Measurements from ENCODE around the gene KRT31.
"Not testable (repeated sequence)": the region's sequence is repeated elsewhere in the genome, so short reads cannot be mapped to it uniquely, and the experiment has no call there.

KRT31 gene

DNA sequence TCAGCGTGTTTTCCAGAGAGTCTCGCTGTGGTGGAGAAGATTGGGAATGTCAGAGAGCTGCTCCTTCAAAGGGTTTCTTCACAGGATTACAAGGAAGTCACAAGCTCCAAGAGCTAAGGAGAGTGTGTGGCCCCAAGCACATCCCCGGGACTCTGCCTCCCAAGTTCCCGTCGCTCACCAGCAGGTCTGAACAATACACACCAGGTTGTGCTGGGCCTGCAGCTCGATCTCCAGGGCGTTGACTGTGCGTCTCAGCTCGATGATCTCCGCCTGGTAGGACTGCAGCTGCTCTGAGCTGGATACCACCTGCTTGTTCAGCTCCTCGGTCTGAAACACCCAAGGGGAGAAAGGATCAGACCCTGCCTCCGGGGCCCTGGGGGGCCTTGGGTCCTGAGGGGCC lies 2.4 kb downstream of the KRT31 start:
- H3K9ac ChIP-seq (ENCODE audit: low read length); H3K27ac ChIP-seq (ENCODE audit: low read depth, low read length); H3K27me3 ChIP-seq (ENCODE audit: control insufficient read depth, insufficient read depth, low read length); H3K4me3 ChIP-seq (ENCODE audit: low read length); H3K36me3 ChIP-seq (ENCODE audit: control insufficient read depth, insufficient read depth, low read length); H3K4me1 ChIP-seq (ENCODE audit: control insufficient read depth, insufficient read depth, low read length): not testable (repeated sequence)

- Histone ChIP-seq H3K27me3 (ENCODE audit: control insufficient read depth, insufficient read depth, low read length) (no peaks in the 10 kb centered on the region), H3K9ac (ENCODE audit: low read length) (no peak overlapping the region), H3K27ac (ENCODE audit: low read depth, low read length) (no peak overlapping the region), H3K4me1 (ENCODE audit: control insufficient read depth, insufficient read depth, low read length) (no peaks in the 10 kb centered on the region), H3K4me3 (ENCODE audit: low read length) (no peak overlapping the region), H3K36me3 (ENCODE audit: control insufficient read depth, insufficient read depth, low read length) (no peaks in the 10 kb centered on the region)
These were observed 3.0 kb downstream of the KRT31 start for GRCh38 chr17:41394254-41394996.

DNA sequence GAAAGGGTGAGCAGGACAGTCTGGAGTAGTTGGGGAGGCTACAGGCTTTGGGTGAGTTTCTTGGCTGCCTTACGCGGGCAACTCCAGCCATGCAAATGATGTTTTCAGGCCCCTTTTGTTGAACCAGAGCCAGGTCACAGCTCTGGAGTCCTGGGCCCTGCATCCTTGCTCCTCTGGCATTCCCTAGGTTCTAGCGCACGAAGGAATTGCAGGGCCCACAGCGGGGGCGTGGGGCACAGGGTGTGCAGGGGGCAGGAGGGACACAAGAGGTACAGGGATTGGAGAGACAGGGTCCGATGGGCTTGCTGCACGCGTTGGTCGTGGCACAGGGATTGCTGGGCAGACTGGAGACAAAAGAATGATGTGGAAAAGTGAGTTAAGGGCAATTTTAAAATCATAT lies 3.6 kb downstream of the KRT31 start:
- Histone ChIP-seq H3K27me3 (ENCODE audit: control insufficient read depth, insufficient read depth, low read length) (no peaks in the 10 kb centered on the region), H3K4me1 (ENCODE audit: control insufficient read depth, insufficient read depth, low read length) (no peaks in the 10 kb centered on the region), H3K27ac (ENCODE audit: low read depth, low read length) (no peak overlapping the region), H3K9ac (ENCODE audit: low read length) (no peak overlapping the region), H3K36me3 (ENCODE audit: control insufficient read depth, insufficient read depth, low read length) (no peaks in the 10 kb centered on the region), H3K4me3 (ENCODE audit: low read length) (no peak overlapping the region)

GRCh38 chr17:41393294-41393693 lies 4.1 kb downstream of the KRT31 start:
- Histone ChIP-seq H3K4me3 (ENCODE audit: low read length) (no peak overlapping the region), H3K9ac (ENCODE audit: low read length) (no peak overlapping the region), H3K27ac (ENCODE audit: low read depth, low read length) (no peak overlapping the region), H3K4me1 (ENCODE audit: control insufficient read depth, insufficient read depth, low read length) (no peaks in the 10 kb centered on the region), H3K27me3 (ENCODE audit: control insufficient read depth, insufficient read depth, low read length) (no peaks in the 10 kb centered on the region), H3K36me3 (ENCODE audit: control insufficient read depth, insufficient read depth, low read length) (no peaks in the 10 kb centered on the region)

- no peak overlapping the region for H3K9ac ChIP-seq (ENCODE audit: low read length)
- no peaks in the 10 kb centered on the region for H3K4me1 ChIP-seq (ENCODE audit: control insufficient read depth, insufficient read depth, low read length)
- no peak overlapping the region for H3K4me3 ChIP-seq (ENCODE audit: low read length)
- H3K27ac ChIP-seq (ENCODE audit: low read depth, low read length) = no peak overlapping the region
- H3K36me3 ChIP-seq (ENCODE audit: control insufficient read depth, insufficient read depth, low read length) = no peaks in the 10 kb centered on the region
- no peaks in the 10 kb centered on the region for H3K27me3 ChIP-seq (ENCODE audit: control insufficient read depth, insufficient read depth, low read length)
These were observed 5.1 kb downstream of the KRT31 start for GRCh38 chr17:41392278-41392677.

- Histone ChIP-seq H3K27me3 (ENCODE audit: control insufficient read depth, insufficient read depth, low read length) (no peaks in the 10 kb centered on the region), H3K27ac (ENCODE audit: low read depth, low read length) (no peak overlapping the region), H3K36me3 (ENCODE audit: control insufficient read depth, insufficient read depth, low read length) (no peaks in the 10 kb centered on the region), H3K4me3 (ENCODE audit: low read length) (no peak overlapping the region), H3K4me1 (ENCODE audit: control insufficient read depth, insufficient read depth, low read length) (no peaks in the 10 kb centered on the region), H3K9ac (ENCODE audit: low read length) (no peak overlapping the region)
These were observed 5.9 kb downstream of the KRT31 start for GRCh38 chr17:41391535-41391934.

- Histone ChIP-seq H3K36me3 (ENCODE audit: control insufficient read depth, insufficient read depth, low read length) (no peaks in the 10 kb centered on the region), H3K9ac (ENCODE audit: low read length) (no peak overlapping the region), H3K4me3 (ENCODE audit: low read length) (no peak overlapping the region), H3K4me1 (ENCODE audit: control insufficient read depth, insufficient read depth, low read length) (no peaks in the 10 kb centered on the region), H3K27ac (ENCODE audit: low read depth, low read length) (no peak overlapping the region), H3K27me3 (ENCODE audit: control insufficient read depth, insufficient read depth, low read length) (no peaks in the 10 kb centered on the region)
These were observed 6.9 kb downstream of the KRT31 start for GRCh38 chr17:41390411-41390938.

GRCh38 chr17:41387670-41388069 lies 9.7 kb downstream of the KRT31 start:
- no peaks in the 10 kb centered on the region for H3K27me3 ChIP-seq (ENCODE audit: control insufficient read depth, insufficient read depth, low read length)
- no peaks in the 10 kb centered on the region for H3K36me3 ChIP-seq (ENCODE audit: control insufficient read depth, insufficient read depth, low read length)

DNA sequence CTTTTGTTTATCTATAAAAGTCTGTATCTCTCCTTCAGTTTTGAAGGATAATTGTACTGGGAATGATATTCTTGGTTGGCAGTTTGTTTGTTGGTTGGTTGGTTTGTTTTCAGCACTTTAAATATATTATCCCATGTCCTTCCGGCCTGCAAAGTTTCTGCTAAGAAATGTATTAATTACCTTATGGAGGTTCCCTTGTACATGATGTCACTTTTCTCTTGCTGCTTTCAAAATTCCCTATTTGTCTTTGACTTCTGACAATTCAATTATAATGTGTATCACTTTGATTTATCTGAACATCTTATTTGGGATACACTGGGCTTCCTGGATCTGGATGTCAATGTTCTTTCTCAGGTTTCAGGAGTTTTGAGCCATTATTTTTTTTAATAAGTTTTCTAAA lies 11.2 kb downstream of the KRT31 start:
- Histone ChIP-seq H3K27ac (ENCODE audit: low read depth, low read length) (no peak overlapping the region), H3K4me3 (ENCODE audit: low read length) (no peak overlapping the region)

More at GRCh38 chr17:41387670-41388069, 9.7 kb downstream of the KRT31 start:
- H3K9ac ChIP-seq (ENCODE audit: low read length) = no peak overlapping the region
- no peak overlapping the region for H3K27ac ChIP-seq (ENCODE audit: low read depth, low read length)
- H3K4me1 ChIP-seq (ENCODE audit: control insufficient read depth, insufficient read depth, low read length) = no peaks in the 10 kb centered on the region
- H3K4me3 ChIP-seq (ENCODE audit: low read length) = no peak overlapping the region

DNA sequence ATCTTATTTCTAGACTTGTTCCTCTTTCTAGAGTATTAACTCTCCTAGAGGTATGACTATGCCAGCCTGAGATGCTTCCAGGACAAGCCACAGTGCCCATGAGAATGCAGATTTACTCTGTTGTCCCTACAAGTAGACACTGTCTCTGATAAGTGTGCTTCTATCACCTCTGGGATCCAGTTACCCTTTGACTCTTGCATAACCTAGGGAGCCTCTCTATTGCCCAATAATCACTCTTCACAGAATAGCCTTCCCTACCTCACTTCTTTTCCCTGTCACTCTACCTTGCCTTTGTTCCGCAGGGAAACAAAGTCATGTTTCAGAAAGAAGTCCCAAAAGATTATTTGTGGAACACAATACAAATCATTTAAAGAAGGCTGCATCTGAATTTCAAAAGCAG lies 13.7 kb downstream of the KRT31 start:
- Histone ChIP-seq H3K36me3 (ENCODE audit: control insufficient read depth, insufficient read depth, low read length) (no peaks in the 10 kb centered on the region), H3K4me1 (ENCODE audit: control insufficient read depth, insufficient read depth, low read length) (no peaks in the 10 kb centered on the region), H3K9ac (ENCODE audit: low read length) (no peak overlapping the region), H3K27ac (ENCODE audit: low read depth, low read length) (no peak overlapping the region), H3K4me3 (ENCODE audit: low read length) (no peak overlapping the region), H3K27me3 (ENCODE audit: control insufficient read depth, insufficient read depth, low read length) (no peaks in the 10 kb centered on the region)

More for the DNA sequence above, 11.2 kb downstream of the KRT31 start:
- H3K36me3 ChIP-seq (ENCODE audit: control insufficient read depth, insufficient read depth, low read length) = no peaks in the 10 kb centered on the region
- H3K9ac ChIP-seq (ENCODE audit: low read length) = no peak overlapping the region
- no peaks in the 10 kb centered on the region for H3K27me3 ChIP-seq (ENCODE audit: control insufficient read depth, insufficient read depth, low read length)
- no peaks in the 10 kb centered on the region for H3K4me1 ChIP-seq (ENCODE audit: control insufficient read depth, insufficient read depth, low read length)

DNA sequence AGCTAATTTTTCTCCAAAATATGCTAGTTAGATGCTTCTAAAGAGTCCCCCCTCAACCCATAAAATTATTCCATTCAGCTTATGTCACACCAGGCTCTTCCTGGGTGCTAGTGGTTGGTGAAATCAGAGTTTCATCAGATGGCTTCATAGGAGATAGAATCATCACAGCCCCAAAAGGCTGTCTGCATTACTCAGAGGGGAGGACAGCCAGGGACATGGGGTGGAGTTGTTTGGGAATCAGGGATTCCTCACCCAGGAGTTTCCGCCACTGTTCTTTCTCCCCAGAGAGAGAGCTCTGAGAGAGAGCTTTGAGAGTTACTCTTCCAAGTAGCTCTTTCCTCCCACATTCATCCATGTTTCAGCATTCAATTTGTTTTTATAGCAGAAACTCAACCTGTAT lies 15.0 kb downstream of the KRT31 start:
- Histone ChIP-seq H3K36me3 (ENCODE audit: control insufficient read depth, insufficient read depth, low read length) (no peaks in the 10 kb centered on the region), H3K4me3 (ENCODE audit: low read length) (no peak overlapping the region), H3K27ac (ENCODE audit: low read depth, low read length) (no peak overlapping the region), H3K9ac (ENCODE audit: low read length) (no peak overlapping the region), H3K4me1 (ENCODE audit: control insufficient read depth, insufficient read depth, low read length) (no peaks in the 10 kb centered on the region), H3K27me3 (ENCODE audit: control insufficient read depth, insufficient read depth, low read length) (no peaks in the 10 kb centered on the region)

- H3K27ac ChIP-seq (ENCODE audit: low read depth, low read length); H3K27me3 ChIP-seq (ENCODE audit: control insufficient read depth, insufficient read depth, low read length); H3K4me3 ChIP-seq (ENCODE audit: low read length); H3K9ac ChIP-seq (ENCODE audit: low read length); H3K4me1 ChIP-seq (ENCODE audit: control insufficient read depth, insufficient read depth, low read length); H3K36me3 ChIP-seq (ENCODE audit: control insufficient read depth, insufficient read depth, low read length): not testable (repeated sequence)
These were observed 15.5 kb downstream of the KRT31 start, which contains the start of gene KRT34 for GRCh38 chr17:41381943-41382342. KRT34 (minus strand) TSS chr17:41382306; CDS start chr17:41382246, 60 bp downstream.

GRCh38 chr17:41380091-41380490 lies 17.3 kb downstream of the KRT31 start:
- not testable (repeated sequence) for H3K36me3 ChIP-seq (ENCODE audit: control insufficient read depth, insufficient read depth, low read length); H3K9ac ChIP-seq (ENCODE audit: low read length); H3K4me1 ChIP-seq (ENCODE audit: control insufficient read depth, insufficient read depth, low read length); H3K27me3 ChIP-seq (ENCODE audit: control insufficient read depth, insufficient read depth, low read length); H3K27ac ChIP-seq (ENCODE audit: low read depth, low read length); H3K4me3 ChIP-seq (ENCODE audit: low read length)

All from rectal smooth muscle tissue (tissue), 1 donor.